Liver (tissue), 9 donors: ENCODE measurements around the gene RFNG. TPM values are rescaled to one million over a fixed set of nuclear protein-coding genes. Genes with fewer than 3 reads are reported as not detected.
A peak's percentile ranks its signal among the peaks of the same experiment; 100 is the strongest.

Experiments used
- DNase-seq: peaks from one replicate; pipeline ENCODE4 v3.0.0-alpha.2; 2017; ENCODE audit warnings: low spot score
- H3K27ac ChIP-seq, 2 donors: one replicate each; pipeline ENCODE4 v1.7.0; 2013; ENCODE audit warnings: inconsistent platforms in 2 of 2, low read length in 2 of 2, control low read depth in 1 of 2, low read depth in 1 of 2, mild to moderate bottlenecking in 1 of 2
- H3K27me3 ChIP-seq, 4 donors: one replicate each; pipeline versions ENCODE4 v1.6.1 to v1.7.0; 2013; ENCODE audit warnings: low read length in 3 of 4, inconsistent platforms in 1 of 4, mild to moderate bottlenecking in 1 of 4, moderate library complexity in 1 of 4; ENCODE audit not compliant: control insufficient read depth in 4 of 4, insufficient read depth in 4 of 4
- H3K36me3 ChIP-seq, 4 donors: one replicate each; pipeline versions ENCODE4 v1.6.1 to v1.7.0; 2013; ENCODE audit warnings: low read length in 3 of 4, mild to moderate bottlenecking in 3 of 4, low read depth in 1 of 4, moderate library complexity in 1 of 4; ENCODE audit not compliant: control insufficient read depth in 4 of 4, insufficient read depth in 3 of 4
- H3K4me1 ChIP-seq, 4 donors: one replicate each; pipeline versions ENCODE4 v1.6.1 to v1.7.0; 2013; ENCODE audit warnings: low read length in 3 of 4, mild to moderate bottlenecking in 3 of 4, moderate library complexity in 1 of 4; ENCODE audit not compliant: control insufficient read depth in 4 of 4, insufficient read depth in 4 of 4
- H3K4me3 ChIP-seq, 3 donors: one replicate each; pipeline versions ENCODE4 v1.6.1 to v1.7.0; 2013; ENCODE audit warnings: low read length in 3 of 3, control low read depth in 1 of 3, low read depth in 1 of 3, mild to moderate bottlenecking in 1 of 3
- H3K9ac ChIP-seq, 2 donors: one replicate each; pipeline ENCODE4 v1.7.0; 2013; ENCODE audit warnings: low read length in 2 of 2, mild to moderate bottlenecking in 2 of 2, moderate library complexity in 2 of 2, control low read depth in 1 of 2, low read depth in 1 of 2
- H3K9me3 ChIP-seq, 4 donors: one replicate each; pipeline versions ENCODE4 v1.6.1 to v1.7.0; 2013; ENCODE audit warnings: low read length in 3 of 4; ENCODE audit not compliant: control insufficient read depth in 4 of 4
- ATF3 ChIP-seq: IDR thresholded peaks from 2 replicates; pipeline ENCODE4 v1.6.1; 2016; ENCODE audit warnings: antibody characterized with exemption
- CTCF ChIP-seq: fragments of 150-350 bp; IDR thresholded peaks from 2 replicates; pipeline ENCODE4 v1.5.1; 2017; ENCODE audit warnings: improper control_type of control experiment, low read depth, low read length; ENCODE audit not compliant: missing input control
- EGR1 ChIP-seq, 2 donors: IDR thresholded peaks; 2 replicates each; pipeline ENCODE4 v1.6.1; 2016 to 2018; ENCODE audit warnings: antibody characterized with exemption in 2 of 2, low read depth in 2 of 2
- FOXA1 ChIP-seq: IDR thresholded peaks from 2 replicates; pipeline ENCODE4 v1.6.1; 2016; ENCODE audit warnings: antibody characterized with exemption
- FOXA2 ChIP-seq: IDR thresholded peaks from 2 replicates; pipeline ENCODE4 v1.6.1; 2016; ENCODE audit warnings: antibody characterized with exemption
- GABPA ChIP-seq, 2 donors: IDR thresholded peaks in 1 of 2; conservative IDR thresholded peaks in 1 of 2; 2 replicates each; pipeline ENCODE4 v1.6.1; 2016; ENCODE audit warnings: antibody characterized with exemption in 2 of 2, mild to moderate bottlenecking in 1 of 2, moderate library complexity in 1 of 2
- HNF4A ChIP-seq, 2 donors: conservative IDR thresholded peaks; 2 replicates each; pipeline ENCODE4 v1.6.1; 2016; ENCODE audit warnings: antibody characterized with exemption in 2 of 2, mild to moderate bottlenecking in 2 of 2
- HNF4G ChIP-seq: IDR thresholded peaks from 2 replicates; pipeline ENCODE4 v1.6.1; 2016; ENCODE audit warnings: antibody characterized with exemption
- JUND ChIP-seq, 2 donors: IDR thresholded peaks; 2 replicates each; pipeline ENCODE4 v1.6.1; 2016; ENCODE audit warnings: antibody characterized with exemption in 2 of 2
- MAX ChIP-seq: IDR thresholded peaks from 2 replicates; pipeline ENCODE4 v1.6.1; 2016; ENCODE audit warnings: antibody characterized with exemption
- NR2F2 ChIP-seq: IDR thresholded peaks from 2 replicates; pipeline ENCODE4 v1.6.1; 2016; ENCODE audit warnings: antibody characterized with exemption
- RAD21 ChIP-seq, 2 donors: IDR thresholded peaks; 2 replicates each; pipeline ENCODE4 v1.6.1; 2016; ENCODE audit warnings: antibody characterized with exemption in 2 of 2, mild to moderate bottlenecking in 2 of 2
- REST ChIP-seq: IDR thresholded peaks from 2 replicates; pipeline ENCODE4 v1.6.1; 2016; ENCODE audit warnings: antibody characterized with exemption, mild to moderate bottlenecking
- RXRA ChIP-seq, 2 donors: IDR thresholded peaks; 2 replicates each; pipeline ENCODE4 v1.6.1; 2017 to 2018; ENCODE audit warnings: antibody characterized with exemption in 2 of 2, mild to moderate bottlenecking in 1 of 2
- SP1 ChIP-seq: IDR thresholded peaks from 2 replicates; pipeline ENCODE4 v1.6.1; 2018; ENCODE audit warnings: antibody characterized with exemption, mild to moderate bottlenecking
- TAF1 ChIP-seq: conservative IDR thresholded peaks from 2 replicates; pipeline ENCODE4 v1.6.1; 2016; ENCODE audit warnings: antibody characterized with exemption, mild to moderate bottlenecking
- YY1 ChIP-seq: IDR thresholded peaks from 2 replicates; pipeline ENCODE4 v1.6.1; 2016; ENCODE audit warnings: antibody characterized with exemption, mild to moderate bottlenecking
- ZBTB33 ChIP-seq: IDR thresholded peaks from 2 replicates; pipeline ENCODE4 v1.6.1; 2016; ENCODE audit warnings: antibody characterized with exemption
- WGBS: extraction: QIAGEN DNeasy Blood & Tissue Kit; methylation state at CpG from one replicate; pipeline ENCODE4 v1.1.7; 2013; 5-methylcytosine and 5-hydroxymethylcytosine counted together
- polyA plus RNA-seq, 2 donors: library from polyadenylated mRNA; stranded (reverse) in 1 of 2; unstranded in 1 of 2; fragments of 200-250 nt in 1 of 2; fragments of >200 nt in 1 of 2; fragmentation: Nextera tagmentation in 1 of 2; extraction: Ambion mirVana in 1 of 2; gene quantifications; one replicate each; pipeline versions ENCODE4 v1.2.1 to v1.2.3, GENCODE V29; 2013 to 2015
- total RNA-seq, 2 donors: library from RNA; depleted of rRNA; stranded (reverse); fragments of >200 nt; gene quantifications; one replicate each; pipeline ENCODE4 v1.2.3, GENCODE V29; 2014
- donor health status: healthy.
- donor health status: healthy.
- donor health status: healthy.
- donor health status: healthy.
- donor health status: healthy.

RFNG gene
- total and polyA plus RNA-seq, 4 donors: 15.0 to 36.0 (median 23.4) TPM

GRCh38 chr17:81999976-82000802 is 51.4 kb downstream of the RFNG start:
- Histone ChIP-seq H3K27ac (peak overlapping the region; percentile 35 to 52), H3K27me3 (no peaks in the 10 kb centered on the region), H3K9me3 (no peaks in the 10 kb centered on the region), H3K4me3 (no peak overlapping the region), H3K36me3 (peaks cover 0 to 3% (median under 1%) of the 10 kb centered on the region in 4 donors), H3K9ac (no peak overlapping the region), H3K4me1 (peaks cover 6 to 20% (median 11%) of the 10 kb centered on the region in 4 donors)
- TF ChIP-seq REST (no peak), HNF4G (no peak), HNF4A (conservative IDR thresholded peaks at IDR 0.05) (no peak), GABPA (IDR thresholded peaks at IDR 0.05 in 1 of 2, conservative IDR thresholded peaks at IDR 0.05 in 1 of 2) (no peak), ZBTB33 (no peak), TAF1 (no peak), ATF3 (no peak), CTCF (no peak), FOXA2 (no peak), YY1 (no peak), NR2F2 (no peak), JUND (IDR thresholded peaks at IDR 0.05) (no peak), FOXA1 (no peak), EGR1 (IDR thresholded peaks at IDR 0.05; ENCODE audit: low read depth in 2 of 2) (no peak), RAD21 (IDR thresholded peaks at IDR 0.05) (no peak), RXRA (IDR thresholded peaks at IDR 0.05) (no peak), SP1 (no peak), MAX (no peak)
- DNase-seq: no peak
- WGBS: 61% methylated on average over 36 of the region's 36 CpGs
